Endodermal cell (in vitro differentiated cells): ENCODE results near the gene ANGPT4. TPM values are rescaled to one million over a fixed set of nuclear protein-coding genes. Genes with fewer than 3 reads are reported as not detected.

ENCODE experiments used
- DNase-seq: peaks from one replicate; pipeline ENCODE4 v3.0.0-alpha.2; 2017
- H3K27ac ChIP-seq: 2 replicates; pipeline ENCODE4 v1.5.1; 2013; ENCODE audit warnings: mild to moderate bottlenecking, low read depth, low read length, moderate library complexity
- H3K27me3 ChIP-seq: 2 replicates; pipeline ENCODE4 v1.6.1; 2013; ENCODE audit warnings: mild to moderate bottlenecking, low read length, moderate library complexity; ENCODE audit not compliant: insufficient read depth, control insufficient read depth, poor library complexity, severe bottlenecking
- H3K36me3 ChIP-seq: 2 replicates; pipeline ENCODE4 v1.7.0; 2013; ENCODE audit warnings: mild to moderate bottlenecking, low read length, moderate library complexity; ENCODE audit not compliant: control insufficient read depth, insufficient read depth
- H3K4me1 ChIP-seq: one replicate; pipeline ENCODE4 v1.7.0; 2013; ENCODE audit warnings: low read length; ENCODE audit not compliant: control insufficient read depth, insufficient read depth
- H3K4me3 ChIP-seq: 2 replicates; pipeline ENCODE4 v1.5.1; 2013; ENCODE audit warnings: mild to moderate bottlenecking, low read length, moderate library complexity
- H3K9ac ChIP-seq: 2 replicates; pipeline ENCODE4 v1.6.1; 2013; ENCODE audit warnings: mild to moderate bottlenecking, low read length, moderate library complexity; ENCODE audit not compliant: poor library complexity, severe bottlenecking; ENCODE audit errors: extremely low read depth
- H3K9me3 ChIP-seq: 2 replicates; pipeline ENCODE4 v1.6.1; 2013; ENCODE audit warnings: mild to moderate bottlenecking, low read length, moderate library complexity; ENCODE audit not compliant: control insufficient read depth
- H3K27ac Mint-ChIP-seq: 2 replicates; pipeline ENCODE4 v1.8.0; 2020; ENCODE audit warnings: mixed read lengths
- H3K27me3 Mint-ChIP-seq: 2 replicates; pipeline ENCODE4 v1.8.0; 2021; ENCODE audit warnings: mild to moderate bottlenecking, mixed read lengths; ENCODE audit not compliant: insufficient read depth
- H3K36me3 Mint-ChIP-seq: 2 replicates; pipeline ENCODE4 v1.8.0; 2020; ENCODE audit warnings: low read depth, mixed read lengths
- H3K4me1 Mint-ChIP-seq: 2 replicates; pipeline ENCODE4 v1.8.0; 2020; ENCODE audit warnings: mixed read lengths
- H3K4me3 Mint-ChIP-seq: 2 replicates; pipeline ENCODE4 v1.8.0; 2020; ENCODE audit warnings: mild to moderate bottlenecking, moderate library complexity, mixed read lengths
- H3K9me3 Mint-ChIP-seq: 2 replicates; pipeline ENCODE4 v1.8.0; 2020; ENCODE audit warnings: mild to moderate bottlenecking, mixed read lengths
- CTCF ChIP-seq: fragments of 200-600 bp; sonication (generic); conservative IDR thresholded peaks from 2 replicates; pipeline ENCODE4 v1.5.0; 2021; ENCODE audit warnings: antibody characterized with exemption, mild to moderate bottlenecking
- WGBS, 2 experiments: methylation state at CpG; one replicate each; pipeline versions ENCODE4 v1.1.5 to v1.1.7; 2013; ENCODE audit warnings: missing lambda C conversion rate in 2 of 2, mixed read lengths in 1 of 2; ENCODE audit not compliant: insufficient coverage in 1 of 2, insufficient read length in 1 of 2; 5-methylcytosine and 5-hydroxymethylcytosine counted together
- total RNA-seq, 2 donors: library from RNA; stranded (reverse); fragmentation: NEBNext Ultra II Directional in 1 of 2; extraction: Animal tissue kit (Norgen Biotek cat#: 25700) in 1 of 2; gene quantifications; 2 replicates in 1 of 2; 3 replicates in 1 of 2; pipeline ENCODE4 v1.2.1, GENCODE V29; 2021

The ANGPT4 gene
- total RNA-seq, 2 donors from 2014 or later: 0.31 to 0.51 TPM

DNA sequence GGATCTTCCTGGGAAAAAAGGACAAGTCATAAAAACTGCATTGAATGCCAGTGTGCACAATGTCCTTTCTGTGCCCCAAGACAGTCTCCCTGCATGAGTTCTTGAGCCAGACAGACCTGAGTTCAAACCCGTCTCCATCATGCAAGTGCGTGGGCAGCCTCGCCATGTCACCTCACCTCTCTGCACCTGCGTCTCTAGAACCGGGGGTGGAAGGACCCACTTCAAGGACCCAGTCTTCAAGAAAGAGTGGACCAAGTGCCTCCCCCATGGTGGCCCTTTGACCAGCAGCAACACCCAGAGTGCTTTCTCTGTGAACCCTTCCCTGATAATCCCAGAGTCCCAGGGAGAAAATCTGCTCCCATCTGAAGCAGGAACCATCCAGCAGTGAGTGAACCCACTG is 23.5 kb upstream of the ANGPT4 start:
- no peaks in the 10 kb centered on the region for H3K36me3 ChIP-seq
- no peak overlapping the region for H3K27ac Mint-ChIP-seq
- 91 to 94% methylated on average over 5 of the region's 5 CpGs for WGBS, 2 experiments
- no peak overlapping the region for H3K4me3 Mint-ChIP-seq
- H3K36me3 Mint-ChIP-seq: no peaks in the 10 kb centered on the region
- no peaks in the 10 kb centered on the region for H3K9me3 ChIP-seq
- no peak overlapping the region for H3K9ac ChIP-seq
- TF ChIP-seq CTCF: no peak
- peaks cover 5% of the 10 kb centered on the region for H3K4me1 ChIP-seq
- peaks cover 10% of the 10 kb centered on the region for H3K4me1 Mint-ChIP-seq
- no peak overlapping the region for H3K27ac ChIP-seq
- peaks cover 35% of the 10 kb centered on the region for H3K27me3 Mint-ChIP-seq
- H3K9me3 Mint-ChIP-seq: peaks cover 11% of the 10 kb centered on the region
- DNase-seq: peak; percentile 13
- H3K4me3 ChIP-seq: no peak overlapping the region
- no peaks in the 10 kb centered on the region for H3K27me3 ChIP-seq

DNA sequence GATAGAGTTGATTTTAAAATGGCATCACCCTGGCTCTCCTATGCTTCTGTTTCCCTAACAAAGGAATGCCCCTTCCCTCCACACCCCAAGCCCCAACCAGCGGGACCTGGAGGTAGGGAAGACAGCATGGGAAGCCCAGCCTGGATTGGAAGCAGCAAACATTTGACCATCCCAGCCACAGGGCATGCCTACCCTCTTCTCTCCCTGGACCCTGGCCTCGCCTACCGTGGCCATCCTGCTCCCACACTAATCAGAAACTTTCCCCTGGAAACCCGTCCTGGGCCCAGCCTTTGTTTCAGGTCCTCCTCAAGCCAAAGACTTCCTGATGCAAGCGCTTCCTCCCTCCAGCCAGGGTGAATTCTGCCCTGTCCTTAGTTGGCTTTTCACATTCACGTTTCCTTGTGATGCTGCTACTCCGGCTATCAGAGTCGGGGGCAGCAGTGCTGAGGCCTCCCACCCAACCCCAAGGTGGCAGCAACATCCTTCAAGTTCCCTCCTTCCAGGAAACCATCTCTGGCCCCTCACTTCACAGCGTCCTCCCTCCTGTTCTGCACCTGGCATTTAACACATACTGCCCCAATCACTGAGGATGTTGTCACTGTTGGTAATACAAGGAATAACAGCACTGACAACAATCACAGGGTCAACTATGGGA is 18.2 kb upstream of the ANGPT4 start:
- H3K4me3 Mint-ChIP-seq: no peak overlapping the region
- whole genome bisulfite sequencing, 2 experiments: 63 to 65% methylated on average over 4 to 9 of the region's 9 CpGs

DNA sequence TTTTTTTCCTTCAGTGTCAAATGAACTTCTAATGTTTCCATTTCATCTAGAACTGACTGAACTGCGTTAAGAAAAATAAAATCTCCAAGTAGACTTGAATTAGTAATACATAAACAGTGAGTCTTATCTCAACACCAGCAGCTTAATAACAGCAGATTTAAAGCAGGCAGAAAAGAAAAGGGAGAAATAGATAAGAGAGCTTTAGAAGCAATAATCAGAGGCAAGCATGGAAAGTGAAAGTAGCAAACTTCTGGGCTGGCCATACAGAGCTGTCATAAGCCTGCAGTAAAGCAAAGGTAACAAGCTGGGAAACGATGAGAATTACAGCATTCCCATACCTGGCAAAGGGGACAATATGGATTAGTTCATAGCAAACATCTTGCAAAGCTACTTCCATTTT is 16.9 kb upstream of the ANGPT4 start:
- no peak for TF ChIP-seq CTCF
- DNase-seq: no peak
- WGBS, 2 experiments: 83 to 100% methylated on average over 1 of the region's 2 CpGs
- Mint-ChIP-seq H3K4me3 (no peak overlapping the region), H3K27ac (no peak overlapping the region), H3K4me1 (no peaks in the 10 kb centered on the region), H3K36me3 (no peaks in the 10 kb centered on the region), H3K27me3 (peaks cover 14% of the 10 kb centered on the region), H3K9me3 (peaks cover 48% of the 10 kb centered on the region)
- Histone ChIP-seq H3K27me3 (no peaks in the 10 kb centered on the region), H3K9ac (no peak overlapping the region), H3K4me1 (no peaks in the 10 kb centered on the region), H3K36me3 (no peaks in the 10 kb centered on the region), H3K27ac (no peak overlapping the region), H3K4me3 (no peak overlapping the region), H3K9me3 (peaks cover 43% of the 10 kb centered on the region)

More for the DNA sequence above, 18.2 kb upstream of the ANGPT4 start:
- H3K4me3 ChIP-seq: no peak overlapping the region
- Mint-ChIP-seq H3K27me3 (peaks cover 19% of the 10 kb centered on the region), H3K4me1 (no peaks in the 10 kb centered on the region), H3K9me3 (peaks cover 40% of the 10 kb centered on the region), H3K36me3 (no peaks in the 10 kb centered on the region), H3K27ac (no peak overlapping the region)
- no peak overlapping the region for H3K27ac ChIP-seq
- H3K27me3 ChIP-seq: no peaks in the 10 kb centered on the region
- H3K9me3 ChIP-seq: peaks cover 30% of the 10 kb centered on the region
- peak; percentile 62 for TF ChIP-seq CTCF
- H3K36me3 ChIP-seq: no peaks in the 10 kb centered on the region
- no peaks in the 10 kb centered on the region for H3K4me1 ChIP-seq
- no peak overlapping the region for H3K9ac ChIP-seq
- peak; percentile 57 for DNase-seq
